Spleen (tissue), 11 donors: ENCODE measurements around the gene NDUFAF2. TPM values are rescaled to one million over a fixed set of nuclear protein-coding genes. Genes with fewer than 3 reads are reported as not detected.

Source experiments
- DNase-seq: peaks from one replicate; pipeline ENCODE4 v3.0.0-alpha.2; 2020
- H3K27ac ChIP-seq, 8 donors: fragments of 200-600 bp; sonication (generic) in 7 of 8; 1 replicate in 4 of 8; 2 replicates in 4 of 8; pipeline versions ENCODE4 v1.5.0 to v1.8.0; 2016 to 2021; ENCODE audit warnings: inconsistent platforms in 4 of 8, mild to moderate bottlenecking in 4 of 8, moderate library complexity in 1 of 8
- H3K27me3 ChIP-seq, 7 donors: fragments of 200-600 bp; sonication (generic) in 6 of 7; replicated peaks in 1 of 7; 1 replicate in 4 of 7; 2 replicates in 3 of 7; pipeline versions ENCODE4 v1.5.0 to v1.8.0; 2016 to 2021; ENCODE audit warnings: inconsistent platforms in 3 of 7, mild to moderate bottlenecking in 1 of 7
- H3K36me3 ChIP-seq, 6 donors: fragments of 200-600 bp; sonication (generic) in 5 of 6; 1 replicate in 4 of 6; 2 replicates in 2 of 6; pipeline versions ENCODE4 v1.5.0 to v1.8.0; 2016 to 2021; ENCODE audit warnings: inconsistent platforms in 2 of 6
- H3K4me1 ChIP-seq, 6 donors: fragments of 200-600 bp; sonication (generic) in 5 of 6; 1 replicate in 3 of 6; 2 replicates in 3 of 6; pipeline versions ENCODE4 v1.5.0 to v1.8.0; 2016 to 2021; ENCODE audit warnings: inconsistent platforms in 3 of 6
- H3K4me3 ChIP-seq, 8 donors: fragments of 200-600 bp; sonication (generic) in 7 of 8; 1 replicate in 4 of 8; 2 replicates in 4 of 8; pipeline versions ENCODE4 v1.5.0 to v1.8.0; 2016 to 2021; ENCODE audit warnings: inconsistent platforms in 4 of 8, mild to moderate bottlenecking in 4 of 8, moderate library complexity in 2 of 8
- H3K9me3 ChIP-seq, 8 donors: fragments of 200-600 bp; sonication (generic) in 7 of 8; 1 replicate in 4 of 8; 2 replicates in 4 of 8; pipeline versions ENCODE4 v1.5.0 to v1.8.0; 2016 to 2021; ENCODE audit warnings: inconsistent platforms in 4 of 8
- CTCF ChIP-seq, 11 experiments: fragments of 200-600 bp in 7 of 11; fragments of 450-650 bp in 4 of 11; sonication (generic) in 4 of 11; IDR thresholded peaks in 8 of 11; conservative IDR thresholded peaks in 3 of 11; 1 replicate in 7 of 11; 2 replicates in 4 of 11; pipeline versions ENCODE4 v1.4.0 to v1.8.0; 2016 to 2021; ENCODE audit warnings: antibody characterized with exemption in 11 of 11, inconsistent platforms in 4 of 11, mild to moderate bottlenecking in 1 of 11
- POLR2A ChIP-seq, 3 donors: fragments of 450-650 bp; IDR thresholded peaks; one replicate each; pipeline ENCODE4 v1.5.1; 2017; ENCODE audit warnings: antibody characterized with exemption in 3 of 3, mild to moderate bottlenecking in 1 of 3
- POLR2AphosphoS5 ChIP-seq, 3 donors: sonication (generic); formaldehyde crosslinking; IDR thresholded peaks; one replicate each; pipeline ENCODE4 v1.5.1; 2017; ENCODE audit warnings: antibody characterized with exemption in 3 of 3
- intact Hi-C: fragments of 100-400 bp; cut with DNase I; formaldehyde crosslinking; loops from one replicate; pipeline ENCODE4 v1.15.0; 2023; ENCODE audit warnings: low total_unique reads
- polyA plus RNA-seq, 3 donors: library from polyadenylated mRNA; stranded (reverse); fragments of 200-250 nt; gene quantifications; one replicate each; pipeline ENCODE4 v1.2.1, GENCODE V29; 2013
- total RNA-seq, 7 donors: library from RNA; depleted of rRNA in 3 of 7; stranded (reverse); fragments of >200 nt in 3 of 7; fragmentation: NEBNext Ultra II Directional in 4 of 7; extraction: Animal tissue kit (Norgen Biotek cat#: 25700) in 4 of 7; gene quantifications; one replicate each; pipeline versions ENCODE4 v1.1.0 to v1.2.1, GENCODE V29; 2016 to 2021
- donor health status: healthy with polysubstance abuse.
- donor health status: DM: no; HTN: no; CAD: no; lungs with moderate emphysema.
- donor health status: DM: no; HTN: no; CAD: no.
- donor health status: Bipolar disorder and iron deficiency.
- donor health status: healthy.
- donor health status: DM: no; HTN: no; CAD: no.
- donor health status: DM: yes; HTN: yes; CAD: no.

Gene NDUFAF2
- total and polyA plus RNA-seq, 10 donors = 3.2 to 40.5 (median 13.1) TPM

- no peak overlapping the region for H3K27ac ChIP-seq
- no peaks in the 10 kb centered on the region for H3K9me3 ChIP-seq
- no peaks in the 10 kb centered on the region for H3K27me3 ChIP-seq
- H3K4me1 ChIP-seq = no peaks in the 10 kb centered on the region
- no peak for DNase-seq
- no peak overlapping the region for H3K4me3 ChIP-seq
- no peaks in the 10 kb centered on the region for H3K36me3 ChIP-seq
- TF ChIP-seq CTCF (IDR thresholded peaks at IDR 0.05 in 8 of 11, conservative IDR thresholded peaks at IDR 0.05 in 3 of 11) = peak in 9 of 11 experiments; percentile 11 to 64 (median 58)
- no peak for TF ChIP-seq POLR2A (IDR thresholded peaks at IDR 0.05)
- intact Hi-C loops = loop anchor here (10.0 kb wide), 1 partner anchor 599 kb away; no protein-coding TSS in a partner anchor
These were observed 110.5 kb downstream of the NDUFAF2 start for GRCh38 chr5:61055434-61056006.

- Histone ChIP-seq H3K27me3 (no peaks in the 10 kb centered on the region), H3K4me3 (no peak overlapping the region), H3K36me3 (no peaks in the 10 kb centered on the region), H3K27ac (no peak overlapping the region), H3K4me1 (no peaks in the 10 kb centered on the region), H3K9me3 (peaks cover 0 to 25% (median 18%) of the 10 kb centered on the region in 8 donors)
- no peak for DNase-seq
- TF ChIP-seq POLR2A (IDR thresholded peaks at IDR 0.05) (no peak), CTCF (IDR thresholded peaks at IDR 0.05 in 8 of 11, conservative IDR thresholded peaks at IDR 0.05 in 3 of 11) (no peak), POLR2AphosphoS5 (IDR thresholded peaks at IDR 0.05) (no peak)
- intact Hi-C loops = loop anchor here (10.0 kb wide), 1 partner anchor 595 kb away; no protein-coding TSS in a partner anchor
These were observed 114.5 kb downstream of the NDUFAF2 start for GRCh38 chr5:61059499-61059898.

- peaks cover 0 to 32% (median 18%) of the 10 kb centered on the region in 8 donors for H3K9me3 ChIP-seq
- TF ChIP-seq POLR2A (IDR thresholded peaks at IDR 0.05) = no peak
- TF ChIP-seq CTCF (IDR thresholded peaks at IDR 0.05 in 8 of 11, conservative IDR thresholded peaks at IDR 0.05 in 3 of 11) = no peak
- TF ChIP-seq POLR2AphosphoS5 (IDR thresholded peaks at IDR 0.05) = no peak
These were observed 124.1 kb downstream of the NDUFAF2 start for GRCh38 chr5:61069150-61069549.

GRCh38 chr5:61071526-61071925 is 126.5 kb downstream of the NDUFAF2 start:
- no peak overlapping the region for H3K4me3 ChIP-seq
- H3K27ac ChIP-seq = no peak overlapping the region
- H3K4me1 ChIP-seq = no peaks in the 10 kb centered on the region
- H3K36me3 ChIP-seq = peaks cover 0 to 22% (median 0%) of the 10 kb centered on the region in 6 donors
- TF ChIP-seq POLR2A (IDR thresholded peaks at IDR 0.05) (no peak), CTCF (IDR thresholded peaks at IDR 0.05 in 8 of 11, conservative IDR thresholded peaks at IDR 0.05 in 3 of 11) (no peak), POLR2AphosphoS5 (IDR thresholded peaks at IDR 0.05) (no peak)
- H3K27me3 ChIP-seq = no peaks in the 10 kb centered on the region
- DNase-seq = no peak
- peaks cover 0 to 9% (median 6%) of the 10 kb centered on the region in 8 donors for H3K9me3 ChIP-seq
- intact Hi-C loops = no loop called here

More at GRCh38 chr5:61069150-61069549, 124.1 kb downstream of the NDUFAF2 start:
- Histone ChIP-seq H3K4me1 (no peaks in the 10 kb centered on the region), H3K27ac (no peak overlapping the region), H3K4me3 (no peak overlapping the region), H3K36me3 (peaks cover 0 to 12% (median 0%) of the 10 kb centered on the region in 6 donors), H3K27me3 (no peaks in the 10 kb centered on the region)
- intact Hi-C loops = no loop called here
- DNase-seq = no peak
